ENCODE data around the gene PRKCE. TPM values are rescaled to one million over a fixed set of nuclear protein-coding genes. Genes with fewer than 3 reads are reported as not detected.

PRKCE gene
- total RNA-seq, 1 experiment from 2014 or later = 12.1 TPM

DNA sequence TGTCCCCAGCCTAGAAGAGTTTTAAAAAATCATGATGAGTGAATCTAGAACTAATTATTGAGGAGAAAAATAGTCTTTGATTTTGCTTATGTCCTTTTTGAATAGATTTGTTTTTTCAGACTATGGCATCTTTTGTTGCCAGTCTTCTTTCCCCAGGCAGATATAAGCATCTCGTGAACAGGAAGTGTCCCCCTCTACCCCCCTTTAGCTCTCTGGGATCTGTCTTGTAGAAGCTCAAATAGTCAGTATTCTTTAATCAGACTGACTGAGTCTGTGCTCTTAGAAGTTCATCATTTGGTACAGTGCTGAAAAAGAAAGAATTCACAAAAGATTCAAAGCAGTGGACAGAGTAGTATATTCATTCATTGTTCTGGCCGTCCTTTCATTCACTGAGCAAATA is 10.4 kb downstream of the PRKCE start:
- no TSS peak for BruUV-seq (replicated peaks)
- H3K36me3 Mint-ChIP-seq (ENCODE audit: insufficient read depth, unreplicated experiment) = no peaks in the 10 kb centered on the region
- H3K27ac Mint-ChIP-seq (ENCODE audit: low read depth, unreplicated experiment) = no peak overlapping the region
- ChIA-PET POLR2A (interaction anchor here (1.7 kb wide), 1 partner anchor 9 kb away, joined by 10 read pairs; no protein-coding TSS in a partner anchor), CTCF (no interaction called here)
- TF ChIP-seq, protein P1, sequence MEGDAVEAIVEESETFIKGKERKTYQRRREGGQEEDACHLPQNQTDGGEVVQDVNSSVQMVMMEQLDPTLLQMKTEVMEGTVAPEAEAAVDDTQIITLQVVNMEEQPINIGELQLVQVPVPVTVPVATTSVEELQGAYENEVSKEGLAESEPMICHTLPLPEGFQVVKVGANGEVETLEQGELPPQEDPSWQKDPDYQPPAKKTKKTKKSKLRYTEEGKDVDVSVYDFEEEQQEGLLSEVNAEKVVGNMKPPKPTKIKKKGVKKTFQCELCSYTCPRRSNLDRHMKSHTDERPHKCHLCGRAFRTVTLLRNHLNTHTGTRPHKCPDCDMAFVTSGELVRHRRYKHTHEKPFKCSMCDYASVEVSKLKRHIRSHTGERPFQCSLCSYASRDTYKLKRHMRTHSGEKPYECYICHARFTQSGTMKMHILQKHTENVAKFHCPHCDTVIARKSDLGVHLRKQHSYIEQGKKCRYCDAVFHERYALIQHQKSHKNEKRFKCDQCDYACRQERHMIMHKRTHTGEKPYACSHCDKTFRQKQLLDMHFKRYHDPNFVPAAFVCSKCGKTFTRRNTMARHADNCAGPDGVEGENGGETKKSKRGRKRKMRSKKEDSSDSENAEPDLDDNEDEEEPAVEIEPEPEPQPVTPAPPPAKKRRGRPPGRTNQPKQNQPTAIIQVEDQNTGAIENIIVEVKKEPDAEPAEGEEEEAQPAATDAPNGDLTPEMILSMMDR (IDR thresholded peaks at IDR 0.05; ENCODE audit: unreplicated experiment) = no peak
- H3K27me3 Mint-ChIP-seq (ENCODE audit: insufficient read depth, unreplicated experiment) = no peaks in the 10 kb centered on the region
- DNase-seq (ENCODE audit: unreplicated experiment) = no peak
- no peak overlapping the region for H3K4me3 Mint-ChIP-seq (ENCODE audit: unreplicated experiment)
- no peaks in the 10 kb centered on the region for H3K9me3 Mint-ChIP-seq (ENCODE audit: unreplicated experiment)
- intact Hi-C loops (cut with micrococcal nuclease) = no loop called here
- H3K4me1 Mint-ChIP-seq (ENCODE audit: insufficient read depth, unreplicated experiment) = no peaks in the 10 kb centered on the region

DNA sequence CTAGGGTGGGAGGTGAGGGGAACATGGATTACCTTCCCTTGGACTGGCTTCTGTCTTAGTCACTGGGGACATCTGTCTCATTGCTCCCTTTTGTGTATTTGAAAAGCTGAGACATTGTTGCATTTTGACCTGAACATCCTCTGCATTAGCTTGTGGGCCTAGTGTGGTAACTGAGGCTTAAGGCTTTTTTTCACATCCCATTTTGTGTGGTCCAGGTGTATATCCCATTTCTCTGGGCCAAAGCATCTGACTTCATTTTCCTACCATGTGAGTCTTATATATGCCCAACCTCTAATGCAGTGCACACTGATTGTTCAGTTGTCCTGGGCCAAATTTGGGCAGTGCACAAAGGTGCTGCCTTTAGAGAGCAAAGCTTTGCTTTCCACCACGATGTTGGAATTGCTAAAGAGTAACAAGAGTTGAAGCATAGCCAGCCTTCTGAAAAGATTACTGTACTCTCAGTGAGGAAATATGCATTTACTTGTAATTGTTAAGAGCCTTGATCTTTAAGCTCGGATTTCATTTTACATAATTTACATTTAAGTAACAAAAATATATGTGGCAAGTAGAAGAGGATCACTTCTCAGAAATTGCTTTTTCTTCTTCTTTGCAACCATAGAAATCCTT is 13.3 kb downstream of the PRKCE start:
- ChIA-PET CTCF (interaction anchor here (0.6 to 0.7 kb wide), 2 partner anchors 11 to 273 kb away, joined by 3 to 4 read pairs; no protein-coding TSS in a partner anchor), POLR2A (interaction anchor here (0.7 to 1.2 kb wide), 2 partner anchors 13 to 15 kb away, joined by 3 to 5 read pairs; partner anchors contain the start of gene PRKCE)
- intact Hi-C loops (cut with micrococcal nuclease) = no loop called here
- no TSS peak for BruUV-seq (replicated peaks)
- H3K36me3 Mint-ChIP-seq (ENCODE audit: insufficient read depth, unreplicated experiment) = no peaks in the 10 kb centered on the region
- no peak for DNase-seq (ENCODE audit: unreplicated experiment)
- H3K4me3 Mint-ChIP-seq (ENCODE audit: unreplicated experiment) = no peak overlapping the region
- TF ChIP-seq, protein P1 (IDR thresholded peaks at IDR 0.05; ENCODE audit: unreplicated experiment) = no peak
- H3K27ac Mint-ChIP-seq (ENCODE audit: low read depth, unreplicated experiment) = no peak overlapping the region
- no peaks in the 10 kb centered on the region for H3K9me3 Mint-ChIP-seq (ENCODE audit: unreplicated experiment)
- H3K27me3 Mint-ChIP-seq (ENCODE audit: insufficient read depth, unreplicated experiment) = no peaks in the 10 kb centered on the region
- H3K4me1 Mint-ChIP-seq (ENCODE audit: insufficient read depth, unreplicated experiment) = no peaks in the 10 kb centered on the region

DNA sequence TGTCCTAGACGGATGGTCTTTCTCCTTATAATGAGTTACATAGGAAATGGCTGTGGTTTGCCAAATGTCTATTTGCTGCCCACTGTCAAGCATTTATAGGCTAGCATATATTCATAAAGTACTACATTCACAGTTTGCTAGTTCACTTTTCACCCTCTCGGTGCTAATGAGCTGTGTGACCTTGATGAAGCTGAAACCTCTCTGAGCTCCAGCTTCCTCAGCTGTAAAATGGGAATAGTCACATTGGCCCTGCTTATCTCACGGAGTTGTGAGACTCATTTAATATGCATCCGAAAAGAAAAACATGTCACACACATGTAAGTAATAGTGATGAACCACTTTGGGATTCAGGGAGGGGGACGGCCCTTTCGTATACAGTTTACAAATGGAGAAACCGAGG is 17.0 kb downstream of the PRKCE start:
- intact Hi-C loops (cut with micrococcal nuclease) = no loop called here
- no TSS peak for BruUV-seq (replicated peaks)
- H3K27me3 Mint-ChIP-seq (ENCODE audit: insufficient read depth, unreplicated experiment) = no peaks in the 10 kb centered on the region
- H3K27ac Mint-ChIP-seq (ENCODE audit: low read depth, unreplicated experiment) = no peak overlapping the region
- ChIA-PET CTCF (no interaction called here), POLR2A (no interaction called here)
- DNase-seq (ENCODE audit: unreplicated experiment) = no peak
- H3K4me3 Mint-ChIP-seq (ENCODE audit: unreplicated experiment) = no peak overlapping the region
- no peaks in the 10 kb centered on the region for H3K9me3 Mint-ChIP-seq (ENCODE audit: unreplicated experiment)
- H3K4me1 Mint-ChIP-seq (ENCODE audit: insufficient read depth, unreplicated experiment) = no peaks in the 10 kb centered on the region
- TF ChIP-seq, protein P1 (IDR thresholded peaks at IDR 0.05; ENCODE audit: unreplicated experiment) = no peak
- H3K36me3 Mint-ChIP-seq (ENCODE audit: insufficient read depth, unreplicated experiment) = no peaks in the 10 kb centered on the region

DNA sequence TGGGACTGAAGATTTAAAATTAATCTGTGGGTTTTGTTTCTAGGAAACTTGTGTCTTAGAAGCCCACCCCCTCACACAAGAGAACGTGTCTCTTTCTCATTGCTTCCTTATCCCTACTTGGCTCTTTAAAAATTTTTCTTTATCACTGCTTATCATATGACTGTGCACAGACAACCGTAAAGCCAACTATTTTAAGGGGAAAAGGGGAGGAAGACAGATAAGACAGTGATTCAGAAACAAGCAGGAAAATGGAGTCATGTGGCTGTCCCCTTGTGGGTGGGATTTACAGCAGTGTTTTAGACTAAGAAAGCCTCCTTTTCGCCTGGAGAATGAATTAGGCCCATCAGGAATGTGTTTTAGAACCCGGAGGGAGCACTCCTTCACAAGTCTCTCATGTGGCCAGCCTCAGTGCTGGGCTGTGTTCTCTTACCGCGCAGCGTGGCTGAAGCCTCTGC is 17.6 kb downstream of the PRKCE start:
- no peaks in the 10 kb centered on the region for H3K36me3 Mint-ChIP-seq (ENCODE audit: insufficient read depth, unreplicated experiment)
- no peak overlapping the region for H3K4me3 Mint-ChIP-seq (ENCODE audit: unreplicated experiment)
- TF ChIP-seq, protein P1 (IDR thresholded peaks at IDR 0.05; ENCODE audit: unreplicated experiment) = no peak
- CTCF ChIA-PET = interaction anchor here (0.6 kb wide), 1 partner anchor 999 kb away, joined by 3 read pairs; no protein-coding TSS in a partner anchor
- BruUV-seq (replicated peaks) = no TSS peak
- no peak for DNase-seq (ENCODE audit: unreplicated experiment)
- POLR2A ChIA-PET = no interaction called here
- no peak overlapping the region for H3K27ac Mint-ChIP-seq (ENCODE audit: low read depth, unreplicated experiment)
- H3K9me3 Mint-ChIP-seq (ENCODE audit: unreplicated experiment) = no peaks in the 10 kb centered on the region
- H3K4me1 Mint-ChIP-seq (ENCODE audit: insufficient read depth, unreplicated experiment) = no peaks in the 10 kb centered on the region
- intact Hi-C loops (cut with micrococcal nuclease) = no loop called here
- H3K27me3 Mint-ChIP-seq (ENCODE audit: insufficient read depth, unreplicated experiment) = no peaks in the 10 kb centered on the region

Data from MCF 10A (cell line).